ENCODE data around the gene EID2.

GRCh38 chr19:39509233-39509632 lies 30.7 kb downstream of the EID2 start:
- no peak for TF ChIP-seq CTCF (IDR thresholded peaks at IDR 0.05)
- no peak for TF ChIP-seq POLR2AphosphoS5 (IDR thresholded peaks at IDR 0.05)
- TF ChIP-seq POLR2A (IDR thresholded peaks at IDR 0.05): no peak
- TF ChIP-seq EP300 (IDR thresholded peaks at IDR 0.05): no peak
